WTC11 (cell line): ENCODE results near the gene RNF224. TPM values are rescaled to one million over a fixed set of nuclear protein-coding genes. Genes with fewer than 3 reads are reported as not detected.

Source experiments
- ATAC-seq: fragments of 200-7000 bp; cut with Tn5 transposase; 2 replicates; pipeline ENCODE4 v1.10.0; 2021; ENCODE audit warnings: mild to moderate bottlenecking, moderate library complexity
- CTCF ChIA-PET: fragments of 300-600 bp; sonication (Branson Sonifier 250); formaldehyde crosslinking; loops from one replicate; lab custom pipeline; 2021; ENCODE audit warnings: antibody characterized with exemption; lab: Charles Lee
- POLR2A ChIA-PET: fragments of 350-600 bp; sonication (Branson Sonifier 250); formaldehyde crosslinking; loops from one replicate; lab custom pipeline; 2021; ENCODE audit warnings: antibody characterized with exemption; lab: Charles Lee
- DNase-seq: peaks from one replicate; pipeline ENCODE4 v3.0.0; 2021; ENCODE audit warnings: low spot score
- H3K27ac Mint-ChIP-seq: 2 replicates; pipeline ENCODE4 v1.8.0; 2021; ENCODE audit warnings: mixed read lengths
- H3K27me3 Mint-ChIP-seq: 2 replicates; pipeline ENCODE4 v1.8.0; 2021; ENCODE audit warnings: low read depth, mild to moderate bottlenecking, moderate library complexity, mixed read lengths
- H3K36me3 Mint-ChIP-seq: 2 replicates; pipeline ENCODE4 v1.8.0; 2021; ENCODE audit warnings: mixed read lengths
- H3K4me1 Mint-ChIP-seq: 2 replicates; pipeline ENCODE4 v1.8.0; 2022; ENCODE audit warnings: mixed read lengths
- H3K4me3 Mint-ChIP-seq: 2 replicates; pipeline ENCODE4 v1.8.0; 2021; ENCODE audit warnings: mild to moderate bottlenecking, moderate library complexity, mixed read lengths
- H3K9me3 Mint-ChIP-seq: 2 replicates; pipeline ENCODE4 v1.8.0; 2021; ENCODE audit warnings: mixed read lengths
- ESRRA ChIP-seq: sonication (generic); formaldehyde crosslinking; IDR thresholded peaks from 2 replicates; pipeline ENCODE4 v1.8.1; 2022; ENCODE audit warnings: mild to moderate bottlenecking, missing genetic modification reagents, borderline replicate concordance
- MYBL2 ChIP-seq: sonication (generic); formaldehyde crosslinking; IDR thresholded peaks from 2 replicates; pipeline ENCODE4 v1.8.1; 2023; ENCODE audit warnings: mild to moderate bottlenecking, moderate library complexity, missing genetic modification reagents
- ZNF121 ChIP-seq: sonication (generic); formaldehyde crosslinking; IDR thresholded peaks from 2 replicates; pipeline ENCODE4 v1.8.0; 2023; ENCODE audit warnings: missing genetic modification reagents
- ZNF671 ChIP-seq: fragments of 250-450 bp; sonication (Bioruptor Pico); IDR thresholded peaks from 2 replicates; pipeline ENCODE4 v1.8.0; 2021; ENCODE audit warnings: mild to moderate bottlenecking
- total RNA-seq: library from RNA; stranded (reverse); gene quantifications from 3 replicates; pipeline ENCODE4 v1.2.3, GENCODE V29; 2021
- TF ChIP-seq, protein P1 (sequence below): fragments of 250-450 bp; sonication (Bioruptor Pico); IDR thresholded peaks from 2 replicates; pipeline ENCODE4 v1.9.0; 2021; ENCODE audit warnings: mild to moderate bottlenecking
- TF ChIP-seq, protein P2 (sequence below): fragments of 200-600 bp; IDR thresholded peaks from 2 replicates; pipeline ENCODE4 v1.8.0; 2022; ENCODE audit warnings: antibody characterized with exemption
- TF ChIP-seq, protein P3 (sequence below): sonication (generic); formaldehyde crosslinking; IDR thresholded peaks from 2 replicates; pipeline ENCODE4 v1.8.1; 2022; ENCODE audit warnings: low read depth, missing genetic modification reagents, borderline replicate concordance
- TF ChIP-seq, protein P4 (sequence below): sonication (generic); formaldehyde crosslinking; IDR thresholded peaks from 2 replicates; pipeline ENCODE4 v1.8.1; 2023; ENCODE audit warnings: mild to moderate bottlenecking, missing genetic modification reagents, borderline replicate concordance
- TF ChIP-seq, protein P5 (sequence below): sonication (generic); formaldehyde crosslinking; IDR thresholded peaks from 2 replicates; pipeline ENCODE4 v1.8.0; 2022; ENCODE audit warnings: mild to moderate bottlenecking, missing genetic modification reagents
- TF ChIP-seq, protein P6 (sequence below): sonication (generic); formaldehyde crosslinking; IDR thresholded peaks from 2 replicates; pipeline ENCODE4 v1.8.1; 2023; ENCODE audit warnings: mild to moderate bottlenecking, missing genetic modification reagents, moderate library complexity
- TF ChIP-seq, protein P7 (sequence below): fragments of 250-450 bp; sonication (Bioruptor Pico); IDR thresholded peaks from 2 replicates; pipeline ENCODE4 v1.9.0; 2021; ENCODE audit warnings: mild to moderate bottlenecking
- TF ChIP-seq, protein P8 (sequence below): sonication (generic); formaldehyde crosslinking; IDR thresholded peaks from 2 replicates; pipeline ENCODE4 v1.8.1; 2022; ENCODE audit warnings: low read depth, mild to moderate bottlenecking, moderate library complexity, missing genetic modification reagents, borderline replicate concordance
- TF ChIP-seq, protein P9 (sequence below): sonication (generic); formaldehyde crosslinking; conservative IDR thresholded peaks from 2 replicates; pipeline ENCODE4 v1.8.1; 2022; ENCODE audit warnings: mild to moderate bottlenecking, missing genetic modification reagents
- TF ChIP-seq, protein P10 (sequence below): fragments of 250-450 bp; sonication (Bioruptor Pico); IDR thresholded peaks from 2 replicates; pipeline ENCODE4 v2.1.2; 2022; ENCODE audit warnings: mild to moderate bottlenecking, moderate library complexity

RNF224 gene
- total RNA-seq, 1 experiment from 2014 or later, result 0.59 TPM

DNA sequence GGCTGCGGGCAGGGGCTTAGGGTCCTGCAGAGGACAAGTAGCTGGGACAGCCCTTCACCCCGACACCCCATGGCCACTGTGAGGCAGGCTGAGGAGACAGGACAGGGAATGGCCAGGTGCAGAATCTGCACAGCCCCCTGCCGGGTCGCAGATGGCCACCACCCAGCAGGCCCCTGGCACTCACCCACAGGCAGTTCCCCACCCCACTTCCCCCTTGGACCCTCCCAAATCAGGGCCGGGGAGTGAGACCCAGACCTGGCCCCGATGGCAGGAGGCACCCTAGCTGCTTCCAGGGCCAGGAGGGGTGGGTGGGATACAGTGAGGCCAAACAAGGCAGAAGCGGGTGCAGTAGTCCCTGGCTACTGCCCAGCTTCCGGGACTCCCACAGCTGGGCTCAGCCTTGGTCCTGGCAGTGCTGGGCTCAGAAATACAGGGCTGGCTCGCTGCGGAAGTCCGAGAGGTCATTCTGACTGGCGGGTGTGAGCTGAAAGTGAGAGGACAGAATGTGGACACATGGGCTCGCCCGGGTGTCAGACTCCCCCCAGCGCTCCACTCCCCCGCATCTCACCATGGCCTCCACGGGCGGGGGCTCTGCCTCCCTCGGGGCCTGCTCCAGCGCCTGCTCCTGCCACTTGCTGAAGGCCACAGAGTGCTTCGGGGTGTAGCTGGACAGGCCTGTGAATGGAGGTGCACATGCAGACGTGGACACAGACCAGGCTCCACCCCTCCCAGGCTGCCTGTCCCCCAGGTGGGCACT is 35.4 kb upstream of the RNF224 start:
- Mint-ChIP-seq H3K4me1 (peaks cover 22% of the 10 kb centered on the region), H3K4me3 (no peak overlapping the region), H3K27me3 (no peaks in the 10 kb centered on the region), H3K27ac (no peak overlapping the region), H3K36me3 (no peaks in the 10 kb centered on the region; the same call in 1 of the 2 replicates), H3K9me3 (no peaks in the 10 kb centered on the region)
- TF ChIP-seq, protein P1, sequence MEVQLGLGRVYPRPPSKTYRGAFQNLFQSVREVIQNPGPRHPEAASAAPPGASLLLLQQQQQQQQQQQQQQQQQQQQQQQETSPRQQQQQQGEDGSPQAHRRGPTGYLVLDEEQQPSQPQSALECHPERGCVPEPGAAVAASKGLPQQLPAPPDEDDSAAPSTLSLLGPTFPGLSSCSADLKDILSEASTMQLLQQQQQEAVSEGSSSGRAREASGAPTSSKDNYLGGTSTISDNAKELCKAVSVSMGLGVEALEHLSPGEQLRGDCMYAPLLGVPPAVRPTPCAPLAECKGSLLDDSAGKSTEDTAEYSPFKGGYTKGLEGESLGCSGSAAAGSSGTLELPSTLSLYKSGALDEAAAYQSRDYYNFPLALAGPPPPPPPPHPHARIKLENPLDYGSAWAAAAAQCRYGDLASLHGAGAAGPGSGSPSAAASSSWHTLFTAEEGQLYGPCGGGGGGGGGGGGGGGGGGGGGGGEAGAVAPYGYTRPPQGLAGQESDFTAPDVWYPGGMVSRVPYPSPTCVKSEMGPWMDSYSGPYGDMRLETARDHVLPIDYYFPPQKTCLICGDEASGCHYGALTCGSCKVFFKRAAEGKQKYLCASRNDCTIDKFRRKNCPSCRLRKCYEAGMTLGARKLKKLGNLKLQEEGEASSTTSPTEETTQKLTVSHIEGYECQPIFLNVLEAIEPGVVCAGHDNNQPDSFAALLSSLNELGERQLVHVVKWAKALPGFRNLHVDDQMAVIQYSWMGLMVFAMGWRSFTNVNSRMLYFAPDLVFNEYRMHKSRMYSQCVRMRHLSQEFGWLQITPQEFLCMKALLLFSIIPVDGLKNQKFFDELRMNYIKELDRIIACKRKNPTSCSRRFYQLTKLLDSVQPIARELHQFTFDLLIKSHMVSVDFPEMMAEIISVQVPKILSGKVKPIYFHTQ (CRISPR knock-in tag), result no peak
- TF ChIP-seq ZNF671 (CRISPR knock-in tag) (no peak), ZNF121 (CRISPR knock-in tag) (no peak)
- TF ChIP-seq, protein P2, sequence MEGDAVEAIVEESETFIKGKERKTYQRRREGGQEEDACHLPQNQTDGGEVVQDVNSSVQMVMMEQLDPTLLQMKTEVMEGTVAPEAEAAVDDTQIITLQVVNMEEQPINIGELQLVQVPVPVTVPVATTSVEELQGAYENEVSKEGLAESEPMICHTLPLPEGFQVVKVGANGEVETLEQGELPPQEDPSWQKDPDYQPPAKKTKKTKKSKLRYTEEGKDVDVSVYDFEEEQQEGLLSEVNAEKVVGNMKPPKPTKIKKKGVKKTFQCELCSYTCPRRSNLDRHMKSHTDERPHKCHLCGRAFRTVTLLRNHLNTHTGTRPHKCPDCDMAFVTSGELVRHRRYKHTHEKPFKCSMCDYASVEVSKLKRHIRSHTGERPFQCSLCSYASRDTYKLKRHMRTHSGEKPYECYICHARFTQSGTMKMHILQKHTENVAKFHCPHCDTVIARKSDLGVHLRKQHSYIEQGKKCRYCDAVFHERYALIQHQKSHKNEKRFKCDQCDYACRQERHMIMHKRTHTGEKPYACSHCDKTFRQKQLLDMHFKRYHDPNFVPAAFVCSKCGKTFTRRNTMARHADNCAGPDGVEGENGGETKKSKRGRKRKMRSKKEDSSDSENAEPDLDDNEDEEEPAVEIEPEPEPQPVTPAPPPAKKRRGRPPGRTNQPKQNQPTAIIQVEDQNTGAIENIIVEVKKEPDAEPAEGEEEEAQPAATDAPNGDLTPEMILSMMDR, result no peak
- TF ChIP-seq, protein P3, sequence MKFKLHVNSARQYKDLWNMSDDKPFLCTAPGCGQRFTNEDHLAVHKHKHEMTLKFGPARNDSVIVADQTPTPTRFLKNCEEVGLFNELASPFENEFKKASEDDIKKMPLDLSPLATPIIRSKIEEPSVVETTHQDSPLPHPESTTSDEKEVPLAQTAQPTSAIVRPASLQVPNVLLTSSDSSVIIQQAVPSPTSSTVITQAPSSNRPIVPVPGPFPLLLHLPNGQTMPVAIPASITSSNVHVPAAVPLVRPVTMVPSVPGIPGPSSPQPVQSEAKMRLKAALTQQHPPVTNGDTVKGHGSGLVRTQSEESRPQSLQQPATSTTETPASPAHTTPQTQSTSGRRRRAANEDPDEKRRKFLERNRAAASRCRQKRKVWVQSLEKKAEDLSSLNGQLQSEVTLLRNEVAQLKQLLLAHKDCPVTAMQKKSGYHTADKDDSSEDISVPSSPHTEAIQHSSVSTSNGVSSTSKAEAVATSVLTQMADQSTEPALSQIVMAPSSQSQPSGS (CRISPR knock-in tag), result no peak
- ChIA-PET CTCF (interaction anchor here (1.2 to 1.6 kb wide), 5 partner anchors 15 to 190 kb away, joined by 3 to 8 read pairs (median 5); no protein-coding TSS in a partner anchor), POLR2A (interaction anchor here (1.1 to 2.3 kb wide), 3 partner anchors 9 to 25 kb away, joined by 3 to 13 read pairs (median 5); partner anchors contain the start of genes TMEM210 and TPRN)
- ATAC-seq (no peak), DNase-seq (no peak)

DNA sequence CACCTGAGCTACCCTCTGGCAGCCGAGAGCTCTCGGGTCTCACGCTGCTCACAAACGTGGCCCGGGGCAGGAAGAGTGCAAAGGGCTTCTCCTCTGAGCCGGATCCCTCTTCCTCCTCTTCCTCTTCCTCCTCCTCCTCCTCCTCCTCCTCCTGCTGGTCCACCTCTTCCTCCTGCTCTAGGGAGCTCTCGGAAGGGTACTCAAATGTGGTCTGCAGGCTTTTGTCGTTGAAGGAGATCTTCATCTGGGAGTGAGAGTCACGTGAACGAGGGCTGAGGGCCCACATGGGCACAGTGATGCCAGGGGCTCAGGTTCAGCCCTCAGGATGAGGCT is 34.9 kb upstream of the RNF224 start:
- DNase-seq, result no peak
- Mint-ChIP-seq H3K9me3 (no peaks in the 10 kb centered on the region), H3K27me3 (no peaks in the 10 kb centered on the region), H3K36me3 (no peaks in the 10 kb centered on the region; the same call in 1 of the 2 replicates), H3K4me1 (peaks cover 16% of the 10 kb centered on the region), H3K4me3 (no peak overlapping the region), H3K27ac (no peak overlapping the region)
- no peak for ATAC-seq
- ChIA-PET CTCF (interaction anchor here (0.7 to 1.6 kb wide), 6 partner anchors 15 to 191 kb away, joined by 3 to 8 read pairs (median 4); no protein-coding TSS in a partner anchor), POLR2A (interaction anchor here (1.1 to 1.2 kb wide), 2 partner anchors 20 to 25 kb away, joined by 3 to 5 read pairs; partner anchors contain the start of gene TMEM210)
- TF ChIP-seq ZNF121 (CRISPR knock-in tag), result no peak
- TF ChIP-seq, protein P4, sequence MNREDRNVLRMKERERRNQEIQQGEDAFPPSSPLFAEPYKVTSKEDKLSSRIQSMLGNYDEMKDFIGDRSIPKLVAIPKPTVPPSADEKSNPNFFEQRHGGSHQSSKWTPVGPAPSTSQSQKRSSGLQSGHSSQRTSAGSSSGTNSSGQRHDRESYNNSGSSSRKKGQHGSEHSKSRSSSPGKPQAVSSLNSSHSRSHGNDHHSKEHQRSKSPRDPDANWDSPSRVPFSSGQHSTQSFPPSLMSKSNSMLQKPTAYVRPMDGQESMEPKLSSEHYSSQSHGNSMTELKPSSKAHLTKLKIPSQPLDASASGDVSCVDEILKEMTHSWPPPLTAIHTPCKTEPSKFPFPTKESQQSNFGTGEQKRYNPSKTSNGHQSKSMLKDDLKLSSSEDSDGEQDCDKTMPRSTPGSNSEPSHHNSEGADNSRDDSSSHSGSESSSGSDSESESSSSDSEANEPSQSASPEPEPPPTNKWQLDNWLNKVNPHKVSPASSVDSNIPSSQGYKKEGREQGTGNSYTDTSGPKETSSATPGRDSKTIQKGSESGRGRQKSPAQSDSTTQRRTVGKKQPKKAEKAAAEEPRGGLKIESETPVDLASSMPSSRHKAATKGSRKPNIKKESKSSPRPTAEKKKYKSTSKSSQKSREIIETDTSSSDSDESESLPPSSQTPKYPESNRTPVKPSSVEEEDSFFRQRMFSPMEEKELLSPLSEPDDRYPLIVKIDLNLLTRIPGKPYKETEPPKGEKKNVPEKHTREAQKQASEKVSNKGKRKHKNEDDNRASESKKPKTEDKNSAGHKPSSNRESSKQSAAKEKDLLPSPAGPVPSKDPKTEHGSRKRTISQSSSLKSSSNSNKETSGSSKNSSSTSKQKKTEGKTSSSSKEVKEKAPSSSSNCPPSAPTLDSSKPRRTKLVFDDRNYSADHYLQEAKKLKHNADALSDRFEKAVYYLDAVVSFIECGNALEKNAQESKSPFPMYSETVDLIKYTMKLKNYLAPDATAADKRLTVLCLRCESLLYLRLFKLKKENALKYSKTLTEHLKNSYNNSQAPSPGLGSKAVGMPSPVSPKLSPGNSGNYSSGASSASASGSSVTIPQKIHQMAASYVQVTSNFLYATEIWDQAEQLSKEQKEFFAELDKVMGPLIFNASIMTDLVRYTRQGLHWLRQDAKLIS (CRISPR knock-in tag), result no peak
- TF ChIP-seq, protein P3 (CRISPR knock-in tag), result no peak
- TF ChIP-seq ESRRA, result no peak
- TF ChIP-seq, protein P5, sequence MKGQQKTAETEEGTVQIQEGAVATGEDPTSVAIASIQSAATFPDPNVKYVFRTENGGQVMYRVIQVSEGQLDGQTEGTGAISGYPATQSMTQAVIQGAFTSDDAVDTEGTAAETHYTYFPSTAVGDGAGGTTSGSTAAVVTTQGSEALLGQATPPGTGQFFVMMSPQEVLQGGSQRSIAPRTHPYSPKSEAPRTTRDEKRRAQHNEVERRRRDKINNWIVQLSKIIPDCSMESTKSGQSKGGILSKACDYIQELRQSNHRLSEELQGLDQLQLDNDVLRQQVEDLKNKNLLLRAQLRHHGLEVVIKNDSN (CRISPR knock-in tag), result no peak
- TF ChIP-seq, protein P6, sequence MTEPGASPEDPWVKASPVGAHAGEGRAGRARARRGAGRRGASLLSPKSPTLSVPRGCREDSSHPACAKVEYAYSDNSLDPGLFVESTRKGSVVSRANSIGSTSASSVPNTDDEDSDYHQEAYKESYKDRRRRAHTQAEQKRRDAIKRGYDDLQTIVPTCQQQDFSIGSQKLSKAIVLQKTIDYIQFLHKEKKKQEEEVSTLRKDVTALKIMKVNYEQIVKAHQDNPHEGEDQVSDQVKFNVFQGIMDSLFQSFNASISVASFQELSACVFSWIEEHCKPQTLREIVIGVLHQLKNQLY (CRISPR knock-in tag), result no peak
- TF ChIP-seq, protein P7, sequence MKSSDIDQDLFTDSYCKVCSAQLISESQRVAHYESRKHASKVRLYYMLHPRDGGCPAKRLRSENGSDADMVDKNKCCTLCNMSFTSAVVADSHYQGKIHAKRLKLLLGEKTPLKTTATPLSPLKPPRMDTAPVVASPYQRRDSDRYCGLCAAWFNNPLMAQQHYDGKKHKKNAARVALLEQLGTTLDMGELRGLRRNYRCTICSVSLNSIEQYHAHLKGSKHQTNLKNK (CRISPR knock-in tag), result no peak
- TF ChIP-seq, protein P8, sequence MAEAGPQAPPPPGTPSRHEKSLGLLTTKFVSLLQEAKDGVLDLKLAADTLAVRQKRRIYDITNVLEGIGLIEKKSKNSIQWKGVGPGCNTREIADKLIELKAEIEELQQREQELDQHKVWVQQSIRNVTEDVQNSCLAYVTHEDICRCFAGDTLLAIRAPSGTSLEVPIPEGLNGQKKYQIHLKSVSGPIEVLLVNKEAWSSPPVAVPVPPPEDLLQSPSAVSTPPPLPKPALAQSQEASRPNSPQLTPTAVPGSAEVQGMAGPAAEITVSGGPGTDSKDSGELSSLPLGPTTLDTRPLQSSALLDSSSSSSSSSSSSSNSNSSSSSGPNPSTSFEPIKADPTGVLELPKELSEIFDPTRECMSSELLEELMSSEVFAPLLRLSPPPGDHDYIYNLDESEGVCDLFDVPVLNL (CRISPR knock-in tag), result no peak
- TF ChIP-seq, protein P9, sequence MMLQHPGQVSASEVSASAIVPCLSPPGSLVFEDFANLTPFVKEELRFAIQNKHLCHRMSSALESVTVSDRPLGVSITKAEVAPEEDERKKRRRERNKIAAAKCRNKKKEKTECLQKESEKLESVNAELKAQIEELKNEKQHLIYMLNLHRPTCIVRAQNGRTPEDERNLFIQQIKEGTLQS (CRISPR knock-in tag), result no peak
- TF ChIP-seq, protein P10, sequence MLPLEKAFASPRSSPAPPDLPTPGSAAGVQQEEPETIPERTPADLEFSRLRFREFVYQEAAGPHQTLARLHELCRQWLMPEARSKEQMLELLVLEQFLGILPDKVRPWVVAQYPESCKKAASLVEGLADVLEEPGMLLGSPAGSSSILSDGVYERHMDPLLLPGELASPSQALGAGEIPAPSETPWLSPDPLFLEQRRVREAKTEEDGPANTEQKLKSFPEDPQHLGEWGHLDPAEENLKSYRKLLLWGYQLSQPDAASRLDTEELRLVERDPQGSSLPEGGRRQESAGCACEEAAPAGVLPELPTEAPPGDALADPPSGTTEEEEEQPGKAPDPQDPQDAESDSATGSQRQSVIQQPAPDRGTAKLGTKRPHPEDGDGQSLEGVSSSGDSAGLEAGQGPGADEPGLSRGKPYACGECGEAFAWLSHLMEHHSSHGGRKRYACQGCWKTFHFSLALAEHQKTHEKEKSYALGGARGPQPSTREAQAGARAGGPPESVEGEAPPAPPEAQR (CRISPR knock-in tag), result no peak
- TF ChIP-seq MYBL2 (CRISPR knock-in tag), result no peak
